ENCODE results near the gene PMCH. TPM values are rescaled to one million over a fixed set of nuclear protein-coding genes. Genes with fewer than 3 reads are reported as not detected.
"Not testable (repeated sequence)": the region's sequence is repeated elsewhere in the genome, so short reads cannot be mapped to it uniquely, and the experiment has no call there.

The PMCH gene, protein sequence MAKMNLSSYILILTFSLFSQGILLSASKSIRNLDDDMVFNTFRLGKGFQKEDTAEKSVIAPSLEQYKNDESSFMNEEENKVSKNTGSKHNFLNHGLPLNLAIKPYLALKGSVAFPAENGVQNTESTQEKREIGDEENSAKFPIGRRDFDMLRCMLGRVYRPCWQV
- total RNA-seq (2021) (not detected in 3 replicates), Bru-seq, nascent RNA (not detected)
- long read RNA-seq, experiment 1 = 0 reads
- long read RNA-seq, experiment 2 = 0 reads
- long read RNA-seq, experiment 3 = 0 reads

DNA sequence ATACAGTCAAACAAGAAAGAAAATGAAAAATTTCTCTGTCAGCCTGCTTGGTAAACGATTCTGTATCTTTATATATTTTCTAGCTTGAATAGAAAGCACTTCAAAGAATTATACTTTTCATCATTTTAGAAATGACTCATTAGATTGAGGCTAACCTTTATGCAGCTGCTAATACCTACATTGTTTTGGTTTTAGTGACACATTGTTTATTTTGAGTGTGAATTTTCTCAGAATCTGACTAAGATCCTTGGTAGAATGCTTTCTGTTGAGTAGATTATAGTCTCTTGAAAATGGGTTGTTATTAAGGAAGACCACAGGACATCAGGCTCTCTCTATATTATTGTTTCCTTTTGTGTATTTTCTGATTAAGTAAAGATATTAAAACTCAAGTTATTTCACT, at the start of gene PMCH:
PMCH (minus strand) TSS at position 45 of the 400 bp plus-strand sequence. CDS start 63 bp downstream, outside the sequence.
- no peak for ATAC-seq

GRCh38 chr12:102240859-102241258, 43.2 kb upstream of the PMCH start:
- H3K4me3 Mint-ChIP-seq; POLR2A ChIA-PET; H3K36me3 Mint-ChIP-seq; ATAC-seq; H3K27me3 Mint-ChIP-seq (ENCODE audit: low read depth); DNase-seq (ENCODE audit: low spot score); H3K4me1 Mint-ChIP-seq; H3K27ac Mint-ChIP-seq; CTCF ChIA-PET: not testable (repeated sequence)
- H3K9me3 Mint-ChIP-seq = peaks cover 40% of the 10 kb centered on the region

More for the DNA sequence above, at the start of gene PMCH:
- Mint-ChIP-seq H3K4me3 (no peak within 1 kb of the TSS), H3K9me3 (no peaks in the 10 kb centered on the region), H3K27me3 (ENCODE audit: low read depth) (no peaks in the 10 kb centered on the region), H3K27ac (no peak within 1 kb of the TSS), H3K36me3 (no peaks in the 10 kb centered on the region), H3K4me1 (no peaks in the 10 kb centered on the region)
- no peak for TF ChIP-seq EMX1 (CRISPR knock-in tag; IDR thresholded peaks at IDR 0.05)
- TF ChIP-seq HMGXB4 (CRISPR knock-in tag; IDR thresholded peaks at IDR 0.05) = no peak
- TF ChIP-seq, protein P1, sequence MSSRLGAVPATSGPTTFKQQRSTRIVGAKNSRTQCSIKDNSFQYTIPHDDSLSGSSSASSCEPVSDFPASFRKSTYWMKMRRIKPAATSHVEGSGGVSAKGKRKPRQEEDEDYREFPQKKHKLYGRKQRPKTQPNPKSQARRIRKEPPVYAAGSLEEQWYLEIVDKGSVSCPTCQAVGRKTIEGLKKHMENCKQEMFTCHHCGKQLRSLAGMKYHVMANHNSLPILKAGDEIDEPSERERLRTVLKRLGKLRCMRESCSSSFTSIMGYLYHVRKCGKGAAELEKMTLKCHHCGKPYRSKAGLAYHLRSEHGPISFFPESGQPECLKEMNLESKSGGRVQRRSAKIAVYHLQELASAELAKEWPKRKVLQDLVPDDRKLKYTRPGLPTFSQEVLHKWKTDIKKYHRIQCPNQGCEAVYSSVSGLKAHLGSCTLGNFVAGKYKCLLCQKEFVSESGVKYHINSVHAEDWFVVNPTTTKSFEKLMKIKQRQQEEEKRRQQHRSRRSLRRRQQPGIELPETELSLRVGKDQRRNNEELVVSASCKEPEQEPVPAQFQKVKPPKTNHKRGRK (CRISPR knock-in tag; IDR thresholded peaks at IDR 0.05; ENCODE audit: borderline replicate concordance) = no peak
- no peak for TF ChIP-seq ETV6 (CRISPR knock-in tag; IDR thresholded peaks at IDR 0.05)
- no peak for TF ChIP-seq JAZF1 (CRISPR knock-in tag; IDR thresholded peaks at IDR 0.05)
- no peak for TF ChIP-seq MLX (CRISPR knock-in tag; IDR thresholded peaks at IDR 0.05)
- TF ChIP-seq SMAD4 (CRISPR knock-in tag; IDR thresholded peaks at IDR 0.05) = no peak
- TF ChIP-seq ZNF232 (CRISPR knock-in tag; IDR thresholded peaks at IDR 0.05) = no peak
- TF ChIP-seq NFATC4 (CRISPR knock-in tag; IDR thresholded peaks at IDR 0.05) = no peak
- no peak for TF ChIP-seq SOX15 (CRISPR knock-in tag; IDR thresholded peaks at IDR 0.05)
- no peak for TF ChIP-seq ESRRA (CRISPR knock-in tag; IDR thresholded peaks at IDR 0.05; ENCODE audit: borderline replicate concordance)
- TF ChIP-seq, protein P2, sequence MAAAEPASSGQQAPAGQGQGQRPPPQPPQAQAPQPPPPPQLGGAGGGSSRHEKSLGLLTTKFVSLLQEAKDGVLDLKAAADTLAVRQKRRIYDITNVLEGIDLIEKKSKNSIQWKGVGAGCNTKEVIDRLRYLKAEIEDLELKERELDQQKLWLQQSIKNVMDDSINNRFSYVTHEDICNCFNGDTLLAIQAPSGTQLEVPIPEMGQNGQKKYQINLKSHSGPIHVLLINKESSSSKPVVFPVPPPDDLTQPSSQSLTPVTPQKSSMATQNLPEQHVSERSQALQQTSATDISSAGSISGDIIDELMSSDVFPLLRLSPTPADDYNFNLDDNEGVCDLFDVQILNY (CRISPR knock-in tag; IDR thresholded peaks at IDR 0.05) = no peak
- no peak for DNase-seq (ENCODE audit: low spot score)
- CTCF ChIA-PET = no interaction called here
- POLR2A ChIA-PET = no interaction called here

- Mint-ChIP-seq H3K27ac (no peak overlapping the region), H3K27me3 (ENCODE audit: low read depth) (peaks cover 2% of the 10 kb centered on the region), H3K4me1 (peaks cover 17% of the 10 kb centered on the region), H3K9me3 (peaks cover 36% of the 10 kb centered on the region), H3K36me3 (peaks cover 6% of the 10 kb centered on the region; the same call in 1 of the 2 replicates), H3K4me3 (no peak overlapping the region)
- CTCF ChIA-PET = no interaction called here
- no peak for DNase-seq (ENCODE audit: low spot score)
- ATAC-seq = no peak
- TF ChIP-seq, protein P3, sequence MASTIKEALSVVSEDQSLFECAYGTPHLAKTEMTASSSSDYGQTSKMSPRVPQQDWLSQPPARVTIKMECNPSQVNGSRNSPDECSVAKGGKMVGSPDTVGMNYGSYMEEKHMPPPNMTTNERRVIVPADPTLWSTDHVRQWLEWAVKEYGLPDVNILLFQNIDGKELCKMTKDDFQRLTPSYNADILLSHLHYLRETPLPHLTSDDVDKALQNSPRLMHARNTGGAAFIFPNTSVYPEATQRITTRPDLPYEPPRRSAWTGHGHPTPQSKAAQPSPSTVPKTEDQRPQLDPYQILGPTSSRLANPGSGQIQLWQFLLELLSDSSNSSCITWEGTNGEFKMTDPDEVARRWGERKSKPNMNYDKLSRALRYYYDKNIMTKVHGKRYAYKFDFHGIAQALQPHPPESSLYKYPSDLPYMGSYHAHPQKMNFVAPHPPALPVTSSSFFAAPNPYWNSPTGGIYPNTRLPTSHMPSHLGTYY (CRISPR knock-in tag; IDR thresholded peaks at IDR 0.05) = no peak
- POLR2A ChIA-PET = interaction anchor here (0.5 kb wide), 1 partner anchor 15 kb away, joined by 3 read pairs; no protein-coding TSS in a partner anchor
Measured at GRCh38 chr12:102234599-102234998, 37.0 kb upstream of the PMCH start.
